Measurements from ENCODE around the gene DIS3L2. TPM values are rescaled to one million over a fixed set of nuclear protein-coding genes. Genes with fewer than 3 reads are reported as not detected.

DIS3L2 gene
- total RNA-seq, 1 experiment from 2014 or later, result 15.8 TPM

DNA sequence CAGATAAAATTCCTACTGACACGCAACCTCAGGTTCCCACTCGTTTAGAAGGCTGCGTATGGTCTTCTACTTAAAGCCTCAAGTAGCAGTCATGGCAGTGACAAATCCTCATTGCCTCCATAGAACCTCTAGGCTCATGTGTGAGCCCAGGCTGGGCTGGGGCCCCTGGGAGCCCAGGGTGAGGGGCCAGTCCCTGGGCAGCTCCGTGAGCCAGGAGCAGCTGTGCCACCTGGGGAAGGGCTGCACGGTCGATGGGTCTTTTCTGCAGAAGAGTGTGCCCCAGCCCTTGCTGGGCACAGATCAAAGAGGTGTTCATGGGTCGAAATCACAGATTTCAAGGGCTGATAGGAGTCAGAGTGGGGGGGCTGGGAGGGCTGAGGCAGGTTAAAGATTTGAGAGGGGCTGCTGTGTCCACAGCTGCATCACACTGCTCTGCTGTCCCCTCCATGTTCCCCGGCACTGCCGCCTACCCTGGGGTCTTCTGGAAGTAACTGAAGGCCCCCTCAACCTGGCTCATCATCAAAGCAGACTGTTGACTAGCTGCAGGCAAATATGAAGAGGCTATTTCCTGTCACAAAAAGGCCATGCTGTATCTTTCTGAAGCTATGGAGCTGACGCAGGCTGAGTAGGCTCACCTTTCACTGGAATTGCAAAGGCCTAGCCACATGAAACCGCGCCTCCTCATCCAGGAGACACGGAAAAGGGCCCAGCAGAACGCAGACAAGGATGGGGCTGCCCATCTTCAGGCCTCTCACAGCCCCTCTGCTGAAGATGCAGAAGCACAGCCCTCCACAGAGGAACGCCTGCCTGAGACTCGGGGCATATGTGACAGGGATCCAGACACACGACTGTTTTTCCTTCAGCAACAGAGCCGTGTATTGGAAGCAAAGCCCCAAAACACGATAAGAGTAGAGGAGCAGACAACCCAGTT, 381.4 kb downstream of the DIS3L2 start:
- Histone ChIP-seq H3K9ac (ENCODE audit: low read length) (no peak overlapping the region), H3K79me2 (ENCODE audit: low read length) (no peaks in the 10 kb centered on the region), H3K27me3 (ENCODE audit: low read length) (no peaks in the 10 kb centered on the region), H3K27ac (ENCODE audit: low read length) (no peak overlapping the region), H3K9me3 (ENCODE audit: low read length) (no peaks in the 10 kb centered on the region), H3K4me2 (ENCODE audit: low read depth, low read length, poor library complexity, severe bottlenecking) (no peak overlapping the region), H4K20me1 (ENCODE audit: insufficient read depth, low read depth, low read length) (no peaks in the 10 kb centered on the region), H2AFZ (ENCODE audit: low read length) (no peak overlapping the region), H3K9me2 (replicated peaks; ENCODE audit: insufficient read depth, low read length) (no peaks in the 10 kb centered on the region), H3K4me1 (ENCODE audit: low read length) (no peaks in the 10 kb centered on the region), H3K36me3 (ENCODE audit: insufficient read depth, low read length) (no peaks in the 10 kb centered on the region), H3K4me3 (ENCODE audit: low read length) (no peak overlapping the region)
- DNase-seq, result no peak

DNA sequence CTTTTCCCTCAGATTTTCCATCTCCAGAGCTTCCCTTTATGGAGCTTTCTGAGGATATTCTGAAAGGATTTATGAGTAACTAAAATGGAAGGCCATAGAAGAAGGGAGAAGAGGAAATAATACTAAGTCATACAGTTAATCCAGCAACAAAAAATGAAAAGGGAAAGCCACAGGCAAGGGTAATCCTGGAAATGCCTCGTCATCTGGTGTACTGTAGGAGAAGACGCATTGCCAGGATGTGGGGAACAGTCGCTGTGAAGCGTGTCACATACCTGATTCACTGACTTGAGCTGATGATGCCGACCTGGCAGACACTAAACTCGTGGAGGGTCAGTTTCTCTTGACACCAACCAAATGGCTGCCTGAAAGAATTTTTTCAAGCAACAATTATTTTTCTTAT, 382.3 kb downstream of the DIS3L2 start:
- no peak overlapping the region for H3K27ac ChIP-seq (ENCODE audit: low read length)
- no peak overlapping the region for H3K4me3 ChIP-seq (ENCODE audit: low read length)
- H3K9me3 ChIP-seq (ENCODE audit: low read length), result no peaks in the 10 kb centered on the region
- no peaks in the 10 kb centered on the region for H4K20me1 ChIP-seq (ENCODE audit: insufficient read depth, low read depth, low read length)
- no peak overlapping the region for H3K9ac ChIP-seq (ENCODE audit: low read length)
- no peak overlapping the region for H2AFZ ChIP-seq (ENCODE audit: low read length)
- no peaks in the 10 kb centered on the region for H3K36me3 ChIP-seq (ENCODE audit: insufficient read depth, low read length)
- H3K4me2 ChIP-seq (ENCODE audit: low read depth, low read length, poor library complexity, severe bottlenecking), result no peak overlapping the region
- no peaks in the 10 kb centered on the region for H3K27me3 ChIP-seq (ENCODE audit: low read length)
- no peak for DNase-seq
- no peaks in the 10 kb centered on the region for H3K79me2 ChIP-seq (ENCODE audit: low read length)
- H3K9me2 ChIP-seq (replicated peaks; ENCODE audit: insufficient read depth, low read length), result no peaks in the 10 kb centered on the region
- H3K4me1 ChIP-seq (ENCODE audit: low read length), result no peaks in the 10 kb centered on the region

DNA sequence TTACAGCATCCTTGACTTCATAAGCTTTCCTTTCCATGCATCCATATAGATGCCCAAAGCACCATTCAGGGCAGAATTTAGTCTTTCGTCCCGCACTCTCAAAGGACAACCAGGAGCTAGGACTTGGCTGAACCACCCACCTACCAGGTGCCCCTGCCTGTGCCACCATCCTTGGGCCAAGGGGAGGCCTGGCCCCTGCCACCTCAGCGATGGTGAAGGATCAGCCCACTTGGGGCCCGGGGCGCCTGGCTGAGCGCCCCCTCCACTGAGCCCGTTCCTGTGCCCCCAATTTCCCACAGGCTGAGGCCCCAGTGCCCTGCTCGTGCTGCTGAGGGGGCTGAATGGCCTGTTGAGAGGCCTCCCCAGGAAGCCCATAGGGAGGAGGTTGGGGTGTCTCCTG, 383.7 kb downstream of the DIS3L2 start:
- Histone ChIP-seq H2AFZ (ENCODE audit: low read length) (no peak overlapping the region), H3K4me3 (ENCODE audit: low read length) (no peak overlapping the region), H3K9ac (ENCODE audit: low read length) (no peak overlapping the region), H3K36me3 (ENCODE audit: insufficient read depth, low read length) (no peaks in the 10 kb centered on the region), H4K20me1 (ENCODE audit: insufficient read depth, low read depth, low read length) (no peaks in the 10 kb centered on the region), H3K27me3 (ENCODE audit: low read length) (no peaks in the 10 kb centered on the region), H3K9me2 (replicated peaks; ENCODE audit: insufficient read depth, low read length) (no peaks in the 10 kb centered on the region), H3K4me2 (ENCODE audit: low read depth, low read length, poor library complexity, severe bottlenecking) (no peak overlapping the region), H3K9me3 (ENCODE audit: low read length) (no peaks in the 10 kb centered on the region), H3K4me1 (ENCODE audit: low read length) (no peaks in the 10 kb centered on the region), H3K27ac (ENCODE audit: low read length) (no peak overlapping the region), H3K79me2 (ENCODE audit: low read length) (no peaks in the 10 kb centered on the region)
- no peak for DNase-seq

DNA sequence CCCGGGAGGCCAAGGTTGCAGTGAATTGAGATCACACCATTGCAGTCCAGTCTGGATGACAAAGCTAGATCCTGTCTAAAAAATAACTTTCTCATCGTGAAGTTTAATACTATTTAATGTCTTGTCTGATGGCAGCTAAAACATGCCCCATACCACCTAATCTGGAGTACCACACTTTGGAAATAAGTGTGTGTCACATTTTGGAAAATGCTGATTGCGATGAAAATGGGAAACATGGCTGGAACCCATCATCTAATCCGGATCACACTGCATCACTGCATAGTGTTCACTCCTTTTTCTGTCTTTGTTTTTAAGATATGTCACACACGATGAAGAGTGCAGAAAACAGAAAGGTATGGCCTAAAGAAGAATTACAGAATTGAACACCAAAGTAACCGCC, 385.9 kb downstream of the DIS3L2 start:
- H3K27me3 ChIP-seq (ENCODE audit: low read length), result no peaks in the 10 kb centered on the region
- no peaks in the 10 kb centered on the region for H3K9me3 ChIP-seq (ENCODE audit: low read length)
- no peaks in the 10 kb centered on the region for H4K20me1 ChIP-seq (ENCODE audit: insufficient read depth, low read depth, low read length)
- no peak for DNase-seq
- H3K9me2 ChIP-seq (replicated peaks; ENCODE audit: insufficient read depth, low read length), result no peaks in the 10 kb centered on the region
- H3K27ac ChIP-seq (ENCODE audit: low read length), result no peak overlapping the region
- no peak overlapping the region for H3K4me3 ChIP-seq (ENCODE audit: low read length)
- H3K79me2 ChIP-seq (ENCODE audit: low read length), result no peaks in the 10 kb centered on the region
- H2AFZ ChIP-seq (ENCODE audit: low read length), result no peak overlapping the region
- no peak overlapping the region for H3K4me2 ChIP-seq (ENCODE audit: low read depth, low read length, poor library complexity, severe bottlenecking)
- no peak overlapping the region for H3K9ac ChIP-seq (ENCODE audit: low read length)
- no peaks in the 10 kb centered on the region for H3K4me1 ChIP-seq (ENCODE audit: low read length)
- no peaks in the 10 kb centered on the region for H3K36me3 ChIP-seq (ENCODE audit: insufficient read depth, low read length)

DNA sequence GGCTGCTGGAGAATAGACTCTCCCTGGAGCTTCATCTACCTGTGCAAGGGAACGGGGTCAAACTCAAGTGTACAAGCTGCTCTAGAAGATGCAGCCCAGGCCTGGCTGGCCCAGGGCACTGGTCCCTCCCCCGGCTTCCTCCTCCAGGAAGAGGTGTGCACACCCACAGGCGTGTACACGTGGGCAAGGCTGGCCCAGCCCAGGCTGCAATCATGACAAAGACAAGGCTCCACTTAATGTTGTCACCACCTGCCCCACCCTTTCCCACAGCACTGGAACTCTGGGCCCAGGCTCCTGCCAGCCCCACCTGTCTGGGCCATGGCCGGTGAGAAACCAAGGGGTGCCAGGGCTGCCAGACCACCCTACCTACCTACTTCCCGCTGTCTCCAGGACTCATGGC, 387.4 kb downstream of the DIS3L2 start:
- Histone ChIP-seq H3K27ac (ENCODE audit: low read length) (no peak overlapping the region), H3K27me3 (ENCODE audit: low read length) (no peaks in the 10 kb centered on the region), H3K9me3 (ENCODE audit: low read length) (no peaks in the 10 kb centered on the region), H3K36me3 (ENCODE audit: insufficient read depth, low read length) (no peaks in the 10 kb centered on the region), H3K9ac (ENCODE audit: low read length) (no peak overlapping the region), H2AFZ (ENCODE audit: low read length) (no peak overlapping the region), H3K4me2 (ENCODE audit: low read depth, low read length, poor library complexity, severe bottlenecking) (no peak overlapping the region), H3K79me2 (ENCODE audit: low read length) (no peaks in the 10 kb centered on the region), H4K20me1 (ENCODE audit: insufficient read depth, low read depth, low read length) (no peaks in the 10 kb centered on the region), H3K4me3 (ENCODE audit: low read length) (no peak overlapping the region), H3K4me1 (ENCODE audit: low read length) (no peaks in the 10 kb centered on the region), H3K9me2 (replicated peaks; ENCODE audit: insufficient read depth, low read length) (no peaks in the 10 kb centered on the region)
- no peak for DNase-seq

DNA sequence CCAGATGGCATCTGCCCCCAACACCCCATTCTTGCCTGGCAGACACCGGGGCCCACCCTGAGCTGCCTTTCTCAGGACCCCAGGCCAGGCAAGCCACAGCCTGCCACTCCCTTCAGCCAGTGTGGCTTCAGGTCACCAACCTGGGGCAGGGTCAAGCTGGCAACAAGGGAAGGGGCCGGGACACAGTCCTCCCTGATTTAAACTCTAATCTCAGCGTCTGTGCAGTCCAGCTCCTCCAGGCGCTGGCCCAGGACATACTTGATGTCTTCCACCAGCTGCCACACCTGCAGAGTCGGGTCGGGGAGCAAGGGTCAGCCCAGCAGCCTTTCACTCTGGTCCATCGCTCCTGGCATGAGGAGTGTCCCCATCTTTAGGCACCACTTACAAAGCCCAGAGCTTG, 388.0 kb downstream of the DIS3L2 start:
- H4K20me1 ChIP-seq (ENCODE audit: insufficient read depth, low read depth, low read length), result no peaks in the 10 kb centered on the region
- no peaks in the 10 kb centered on the region for H3K9me3 ChIP-seq (ENCODE audit: low read length)
- no peaks in the 10 kb centered on the region for H3K27me3 ChIP-seq (ENCODE audit: low read length)
- H3K79me2 ChIP-seq (ENCODE audit: low read length), result no peaks in the 10 kb centered on the region
- no peaks in the 10 kb centered on the region for H3K9me2 ChIP-seq (replicated peaks; ENCODE audit: insufficient read depth, low read length)
- no peaks in the 10 kb centered on the region for H3K4me1 ChIP-seq (ENCODE audit: low read length)
- DNase-seq, result no peak
- H3K36me3 ChIP-seq (ENCODE audit: insufficient read depth, low read length), result no peaks in the 10 kb centered on the region
- no peak overlapping the region for H3K4me2 ChIP-seq (ENCODE audit: low read depth, low read length, poor library complexity, severe bottlenecking)
- no peak overlapping the region for H2AFZ ChIP-seq (ENCODE audit: low read length)
- H3K27ac ChIP-seq (ENCODE audit: low read length), result no peak overlapping the region
- no peak overlapping the region for H3K9ac ChIP-seq (ENCODE audit: low read length)
- H3K4me3 ChIP-seq (ENCODE audit: low read length), result no peak overlapping the region

DNA sequence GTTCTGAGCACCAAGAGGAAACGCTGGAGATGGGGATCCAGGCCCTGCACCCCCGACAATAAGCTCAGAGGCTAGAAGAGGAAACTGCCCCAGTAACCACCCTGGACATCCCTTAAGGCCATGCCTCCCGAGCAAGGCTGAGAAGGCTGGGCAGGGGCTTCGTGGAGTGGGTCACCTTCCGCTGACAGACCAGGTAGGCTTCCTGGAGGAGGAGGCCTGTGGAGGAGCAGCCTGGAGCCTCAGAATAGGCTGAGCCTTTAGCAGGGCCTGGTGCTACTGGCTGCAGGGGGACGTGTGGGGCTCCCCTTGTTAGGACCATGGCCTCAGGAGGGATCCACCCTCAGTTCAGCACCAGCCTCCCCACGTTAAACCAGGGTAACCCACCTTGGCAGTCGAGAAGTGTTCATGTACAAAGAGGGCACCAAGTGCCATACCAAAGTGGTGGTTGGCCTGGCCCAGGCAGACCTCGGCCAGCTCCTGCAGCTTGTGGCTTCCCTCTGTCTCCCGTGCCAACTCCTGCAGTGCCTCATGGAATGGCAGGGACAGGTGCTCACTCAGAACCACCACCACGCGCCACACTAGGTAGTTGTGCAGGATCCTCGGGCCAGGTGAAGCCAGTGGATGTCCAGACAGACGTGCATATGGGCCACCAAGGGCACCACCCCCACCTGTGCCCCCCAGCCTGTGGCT, 388.6 kb downstream of the DIS3L2 start:
- DNase-seq, result no peak
- Histone ChIP-seq H3K4me2 (ENCODE audit: low read depth, low read length, poor library complexity, severe bottlenecking) (no peak overlapping the region), H2AFZ (ENCODE audit: low read length) (no peak overlapping the region), H3K9me3 (ENCODE audit: low read length) (no peaks in the 10 kb centered on the region), H3K27ac (ENCODE audit: low read length) (no peak overlapping the region), H3K27me3 (ENCODE audit: low read length) (no peaks in the 10 kb centered on the region), H3K9ac (ENCODE audit: low read length) (no peak overlapping the region), H4K20me1 (ENCODE audit: insufficient read depth, low read depth, low read length) (no peaks in the 10 kb centered on the region), H3K9me2 (replicated peaks; ENCODE audit: insufficient read depth, low read length) (no peaks in the 10 kb centered on the region), H3K36me3 (ENCODE audit: insufficient read depth, low read length) (no peaks in the 10 kb centered on the region), H3K79me2 (ENCODE audit: low read length) (no peaks in the 10 kb centered on the region), H3K4me1 (ENCODE audit: low read length) (no peaks in the 10 kb centered on the region), H3K4me3 (ENCODE audit: low read length) (no peak overlapping the region)

DNA sequence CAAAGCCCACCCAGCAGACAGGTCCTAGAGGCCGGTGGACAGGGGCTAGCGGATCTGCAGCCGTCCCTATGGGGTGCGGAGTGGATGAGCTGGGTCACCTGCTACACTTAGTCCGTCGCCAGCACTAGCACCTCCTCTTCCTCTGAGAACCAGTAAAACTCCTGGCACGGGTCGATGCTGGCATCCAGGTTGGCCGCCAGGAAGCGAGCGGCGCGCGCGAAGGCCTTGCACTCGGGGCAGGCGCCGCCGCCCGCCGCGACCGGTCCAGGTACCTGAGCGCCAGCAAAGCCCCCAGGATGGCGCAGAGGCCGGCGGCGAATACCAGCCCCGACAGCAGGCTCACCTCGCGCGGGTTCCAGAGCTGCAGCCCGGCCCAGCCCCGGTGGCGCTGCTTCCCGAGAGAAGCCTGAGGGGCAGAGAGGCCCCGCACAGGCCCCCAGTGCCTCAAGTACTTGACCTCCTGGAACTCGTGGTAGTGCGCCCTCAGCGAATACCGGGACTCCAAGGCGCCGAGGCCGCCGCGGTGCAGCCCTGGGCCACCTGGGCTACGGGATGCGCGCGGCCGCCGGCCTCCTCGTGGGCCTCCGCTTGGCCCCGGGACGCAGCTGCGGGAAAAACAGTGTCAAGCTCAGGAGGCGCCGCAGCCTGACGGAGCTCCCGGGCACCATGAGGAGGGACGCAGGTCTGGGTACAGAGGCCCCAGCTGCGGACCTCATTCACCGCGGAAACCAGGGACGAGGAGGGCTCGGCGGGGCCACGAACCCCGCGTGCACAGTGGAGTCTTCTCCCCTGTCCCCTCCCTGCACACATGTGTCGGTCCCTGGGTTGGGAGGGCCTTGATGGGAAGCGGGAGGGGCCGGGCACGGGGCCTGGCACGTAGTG, 389.5 kb downstream of the DIS3L2 start:
- H3K4me2 ChIP-seq (ENCODE audit: low read depth, low read length, poor library complexity, severe bottlenecking), result no peak overlapping the region
- H3K9ac ChIP-seq (ENCODE audit: low read length), result no peak overlapping the region
- H3K27ac ChIP-seq (ENCODE audit: low read length), result no peak overlapping the region
- no peaks in the 10 kb centered on the region for H3K27me3 ChIP-seq (ENCODE audit: low read length)
- no peaks in the 10 kb centered on the region for H3K4me1 ChIP-seq (ENCODE audit: low read length)
- no peak overlapping the region for H3K4me3 ChIP-seq (ENCODE audit: low read length)
- no peaks in the 10 kb centered on the region for H3K9me3 ChIP-seq (ENCODE audit: low read length)
- no peaks in the 10 kb centered on the region for H3K36me3 ChIP-seq (ENCODE audit: insufficient read depth, low read length)
- DNase-seq, result no peak
- no peak overlapping the region for H2AFZ ChIP-seq (ENCODE audit: low read length)
- no peaks in the 10 kb centered on the region for H4K20me1 ChIP-seq (ENCODE audit: insufficient read depth, low read depth, low read length)
- H3K9me2 ChIP-seq (replicated peaks; ENCODE audit: insufficient read depth, low read length), result no peaks in the 10 kb centered on the region
- no peaks in the 10 kb centered on the region for H3K79me2 ChIP-seq (ENCODE audit: low read length)

All from Karpas-422 (cell line).